HG03558 (cell line): ENCODE data around the gene RBM45.
"Not testable (repeated sequence)": the region's sequence is repeated elsewhere in the genome, so short reads cannot be mapped to it uniquely, and the experiment has no call there.

Experiments
- ATAC-seq: cut with Tn5 transposase; IDR thresholded peaks from one replicate; pipeline ENCODE4 v1.9.1; 2021; ENCODE audit warnings: moderate number of reproducible peaks; ENCODE audit not compliant: unreplicated experiment; ENCODE audit errors: extremely low read depth

RBM45 gene, protein sequence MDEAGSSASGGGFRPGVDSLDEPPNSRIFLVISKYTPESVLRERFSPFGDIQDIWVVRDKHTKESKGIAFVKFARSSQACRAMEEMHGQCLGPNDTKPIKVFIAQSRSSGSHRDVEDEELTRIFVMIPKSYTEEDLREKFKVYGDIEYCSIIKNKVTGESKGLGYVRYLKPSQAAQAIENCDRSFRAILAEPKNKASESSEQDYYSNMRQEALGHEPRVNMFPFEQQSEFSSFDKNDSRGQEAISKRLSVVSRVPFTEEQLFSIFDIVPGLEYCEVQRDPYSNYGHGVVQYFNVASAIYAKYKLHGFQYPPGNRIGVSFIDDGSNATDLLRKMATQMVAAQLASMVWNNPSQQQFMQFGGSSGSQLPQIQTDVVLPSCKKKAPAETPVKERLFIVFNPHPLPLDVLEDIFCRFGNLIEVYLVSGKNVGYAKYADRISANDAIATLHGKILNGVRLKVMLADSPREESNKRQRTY

DNA sequence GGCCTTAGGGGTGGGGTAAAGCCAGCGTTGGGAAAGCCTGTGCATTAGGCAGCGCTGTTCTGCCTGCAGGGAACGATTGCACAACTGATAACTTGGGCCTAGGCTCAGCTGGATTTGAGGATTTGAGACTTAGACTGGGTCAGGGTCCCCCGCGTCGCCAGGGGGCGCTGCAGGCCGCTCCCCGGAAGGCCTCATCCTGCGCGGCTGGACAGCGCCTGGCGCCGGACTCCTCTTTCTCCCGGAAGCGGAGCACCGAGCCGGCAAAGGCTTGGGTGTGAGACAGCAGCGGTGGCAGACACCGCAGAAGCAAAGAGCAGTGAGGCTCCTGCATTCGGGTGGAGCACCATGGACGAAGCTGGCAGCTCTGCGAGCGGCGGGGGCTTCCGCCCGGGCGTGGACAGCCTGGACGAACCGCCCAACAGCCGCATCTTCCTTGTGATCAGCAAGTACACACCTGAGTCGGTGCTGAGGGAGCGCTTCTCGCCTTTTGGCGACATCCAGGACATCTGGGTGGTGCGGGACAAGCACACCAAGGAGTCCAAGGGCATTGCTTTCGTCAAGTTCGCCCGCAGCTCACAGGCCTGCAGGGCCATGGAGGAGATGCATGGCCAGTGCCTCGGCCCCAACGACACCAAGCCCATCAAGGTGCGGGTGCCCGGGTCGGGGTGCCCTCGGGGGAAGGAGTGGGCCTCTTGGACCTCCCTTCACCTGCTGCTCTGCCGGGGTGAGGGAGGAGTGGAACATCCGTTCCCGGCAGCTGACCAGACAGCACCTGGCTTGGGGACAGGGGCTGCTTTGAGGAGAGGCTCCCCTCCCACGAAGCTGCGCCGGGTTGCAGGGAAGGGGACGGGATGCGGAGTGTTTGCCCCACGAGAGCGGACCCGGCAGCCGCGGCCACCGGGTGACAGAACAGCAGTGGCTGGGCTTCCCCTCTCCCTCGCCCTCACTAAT is at the start of gene RBM45:
RBM45 (plus strand) TSS at position 236 of the 951 bp plus-strand sequence; CDS start at position 346, 110 bp downstream.
- peak; percentile 87 for ATAC-seq

DNA sequence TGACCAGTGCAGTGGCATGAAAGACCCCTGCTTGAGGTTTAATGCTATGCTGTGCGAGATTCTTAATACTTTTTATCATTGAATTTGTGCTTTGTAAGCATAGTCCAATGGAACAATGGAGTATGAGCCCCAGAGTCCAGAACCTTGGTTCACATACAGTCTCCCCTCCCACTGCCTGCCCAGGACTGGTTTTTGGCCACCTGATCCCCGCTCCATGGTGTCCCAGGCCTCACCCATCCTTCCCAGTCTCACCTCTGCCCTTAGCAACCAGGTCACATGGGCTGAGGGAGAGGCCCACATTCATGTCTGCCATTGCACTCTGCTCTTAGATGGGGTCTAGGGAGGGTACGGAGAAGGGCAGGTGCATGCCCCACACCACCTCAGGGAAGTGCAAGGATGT is 45.9 kb upstream of the RBM45 start:
- ATAC-seq = no peak

DNA sequence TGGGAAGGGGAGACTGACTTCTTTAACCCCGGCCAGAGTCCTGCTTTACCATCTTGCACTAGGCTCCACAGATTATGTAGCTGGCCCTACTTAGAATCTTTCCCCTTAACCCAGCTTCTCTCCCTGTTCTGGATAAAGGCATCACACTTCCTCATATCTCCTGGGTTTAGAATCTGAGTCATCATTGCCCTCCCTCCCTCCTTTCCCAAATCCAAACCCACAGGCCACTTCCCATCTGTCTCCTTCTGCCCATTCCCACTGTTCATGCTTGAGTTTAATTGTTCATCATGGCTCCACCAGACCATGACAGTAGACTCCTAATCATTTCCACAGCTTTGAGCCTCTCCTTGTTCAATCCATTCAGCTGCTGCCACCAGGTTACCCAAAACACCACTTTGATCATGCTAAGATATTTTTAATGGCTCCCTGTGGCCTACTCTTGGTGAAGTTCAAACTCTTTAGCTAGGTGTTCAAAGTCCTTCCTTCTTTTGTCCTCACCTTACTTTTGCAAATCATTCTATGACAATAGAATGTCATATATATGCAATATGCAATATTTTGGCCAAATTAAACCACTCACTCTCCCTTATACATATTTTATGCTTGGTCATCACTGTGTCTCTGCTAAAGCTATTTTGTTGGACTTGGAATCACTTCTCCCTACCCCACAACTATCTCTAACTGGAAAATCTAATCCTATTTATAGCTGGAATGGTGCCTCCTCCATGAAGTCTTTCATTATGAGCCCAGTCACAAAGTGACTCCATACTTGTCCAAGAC is 45.2 kb upstream of the RBM45 start:
- no peak for ATAC-seq

DNA sequence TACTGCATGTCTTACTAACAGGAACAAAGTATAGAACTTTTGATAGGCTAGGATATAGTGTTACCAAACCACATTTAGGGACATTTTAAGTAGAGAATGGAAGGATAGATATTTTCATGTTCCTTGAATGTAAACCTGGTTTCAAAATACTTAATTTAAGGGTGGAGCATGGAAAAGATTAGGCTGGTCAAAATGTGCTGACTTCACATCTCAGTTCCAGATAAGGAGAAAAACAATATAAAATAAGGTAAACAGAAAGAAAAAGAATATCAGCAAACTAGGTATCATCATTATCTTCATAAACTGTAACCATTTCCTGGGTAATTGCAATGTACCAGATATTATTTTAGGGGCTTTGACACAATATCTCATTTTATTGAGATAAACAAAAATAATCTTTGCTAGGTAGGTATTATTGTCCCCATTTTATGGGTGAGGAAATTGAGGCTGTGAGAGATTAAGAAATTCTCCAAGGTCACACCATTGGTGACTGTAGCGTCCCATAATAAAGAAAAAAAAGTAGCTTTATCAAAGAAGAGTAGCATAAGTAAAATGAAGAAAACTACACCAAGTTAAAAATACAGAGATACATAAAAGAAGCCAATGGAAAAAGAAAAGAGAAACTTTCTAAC is 43.3 kb upstream of the RBM45 start:
- ATAC-seq = no peak

DNA sequence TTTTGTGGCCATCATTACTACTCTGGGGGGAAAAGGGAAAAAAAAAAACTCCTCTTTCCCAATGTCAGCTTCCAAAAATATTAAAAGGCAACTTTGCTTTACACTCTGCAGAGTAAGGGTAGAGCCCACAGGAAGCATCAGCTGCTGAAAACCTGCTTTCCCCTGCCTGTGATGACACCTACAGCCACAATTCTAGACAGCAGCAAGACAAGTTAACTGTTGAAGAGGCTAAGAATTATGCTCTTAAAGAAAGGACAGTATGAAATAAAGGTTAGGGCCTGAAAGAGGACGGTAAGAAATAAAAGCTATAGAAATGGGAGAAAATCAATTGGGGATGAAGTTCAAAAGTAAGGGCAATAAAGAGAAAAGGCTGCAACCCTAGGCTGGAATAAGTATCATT is 42.7 kb upstream of the RBM45 start:
- no peak for ATAC-seq

DNA sequence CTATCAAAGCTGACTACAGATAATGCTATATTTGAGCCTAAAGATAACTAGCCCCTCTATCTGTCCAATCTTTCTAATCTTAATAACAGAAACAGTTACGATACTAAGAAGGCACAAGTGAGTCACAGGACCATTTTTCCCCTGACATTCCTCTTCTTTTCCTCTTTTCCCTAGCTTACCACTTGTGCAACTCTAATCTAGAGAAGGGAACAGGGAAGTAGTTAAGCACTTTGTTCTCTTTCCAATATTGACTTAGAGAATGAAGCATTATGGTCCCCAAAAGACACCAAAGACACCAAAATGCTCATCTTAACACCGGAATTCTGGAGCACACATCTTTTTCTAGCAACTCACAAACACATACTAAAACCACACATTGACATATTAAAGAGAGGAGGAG is 41.4 kb upstream of the RBM45 start:
- ATAC-seq = no peak

DNA sequence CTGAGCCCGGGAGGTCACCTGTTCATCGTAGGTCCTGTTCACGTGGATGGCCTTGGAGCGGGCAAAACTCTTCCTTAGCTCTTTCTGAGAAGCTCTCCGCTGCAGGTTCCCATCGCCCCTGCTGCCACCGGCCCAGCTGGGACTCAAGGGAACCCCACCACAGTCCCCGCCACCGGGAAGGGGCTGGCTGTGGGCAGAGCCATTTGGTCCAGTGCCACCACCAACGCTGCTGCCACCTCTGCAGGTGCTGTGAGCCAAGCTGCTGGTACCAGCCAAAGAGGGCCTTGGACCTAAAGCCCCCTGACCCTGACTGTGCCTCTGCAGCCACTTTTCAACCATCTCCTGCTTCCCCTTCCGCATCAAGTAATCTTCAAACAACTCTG is 40.2 kb upstream of the RBM45 start:
- ATAC-seq = no peak

DNA sequence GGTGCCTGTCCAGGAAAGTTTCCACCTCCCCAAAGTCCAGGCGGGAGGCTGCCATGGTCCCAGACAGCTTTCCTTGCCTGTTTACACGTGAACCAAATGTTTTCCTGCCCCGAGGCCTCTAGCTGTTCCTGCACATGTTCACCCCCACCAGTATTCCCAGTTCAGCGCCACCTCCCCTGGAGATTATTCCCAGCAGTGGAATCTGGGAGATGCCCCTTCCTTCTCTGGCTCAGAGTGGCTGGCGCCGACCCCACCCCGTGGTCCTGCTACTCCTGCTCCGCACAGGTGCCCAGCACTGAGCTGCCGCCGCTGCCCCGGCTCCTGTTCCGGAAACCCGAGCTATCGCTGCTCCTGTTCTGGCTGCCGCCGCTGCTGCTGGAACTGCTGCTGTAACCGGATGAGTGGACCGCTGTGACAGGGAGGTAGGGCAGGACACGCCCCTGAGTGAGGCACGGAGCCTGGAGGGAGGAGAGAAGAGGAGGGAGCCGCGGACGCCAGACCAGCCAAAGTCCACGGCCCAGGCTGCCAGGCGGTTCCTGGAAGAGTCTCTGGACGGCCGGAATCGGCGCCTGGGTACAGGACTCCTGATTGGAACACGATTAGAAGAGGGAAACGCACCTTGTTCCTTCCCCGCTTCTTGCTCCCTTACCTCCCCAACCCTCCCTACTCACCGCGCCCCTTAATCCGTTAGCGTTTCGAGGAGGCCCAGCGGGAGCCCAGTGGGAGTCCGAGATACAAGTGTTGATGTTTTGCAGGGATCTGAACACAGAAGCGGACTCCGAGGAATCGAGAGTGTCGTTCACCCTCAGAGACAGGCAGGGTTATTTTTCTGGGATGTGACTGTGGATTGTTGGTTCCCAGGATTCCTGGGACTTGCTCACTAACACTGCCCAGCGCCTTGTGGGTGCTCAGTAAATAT is 39.6 kb upstream of the RBM45 start, which contains the start of gene PDE11A:
PDE11A (minus strand) TSS at position 395 of the 919 bp plus-strand sequence; CDS start at position 55, 340 bp downstream.
- no peak for ATAC-seq

DNA sequence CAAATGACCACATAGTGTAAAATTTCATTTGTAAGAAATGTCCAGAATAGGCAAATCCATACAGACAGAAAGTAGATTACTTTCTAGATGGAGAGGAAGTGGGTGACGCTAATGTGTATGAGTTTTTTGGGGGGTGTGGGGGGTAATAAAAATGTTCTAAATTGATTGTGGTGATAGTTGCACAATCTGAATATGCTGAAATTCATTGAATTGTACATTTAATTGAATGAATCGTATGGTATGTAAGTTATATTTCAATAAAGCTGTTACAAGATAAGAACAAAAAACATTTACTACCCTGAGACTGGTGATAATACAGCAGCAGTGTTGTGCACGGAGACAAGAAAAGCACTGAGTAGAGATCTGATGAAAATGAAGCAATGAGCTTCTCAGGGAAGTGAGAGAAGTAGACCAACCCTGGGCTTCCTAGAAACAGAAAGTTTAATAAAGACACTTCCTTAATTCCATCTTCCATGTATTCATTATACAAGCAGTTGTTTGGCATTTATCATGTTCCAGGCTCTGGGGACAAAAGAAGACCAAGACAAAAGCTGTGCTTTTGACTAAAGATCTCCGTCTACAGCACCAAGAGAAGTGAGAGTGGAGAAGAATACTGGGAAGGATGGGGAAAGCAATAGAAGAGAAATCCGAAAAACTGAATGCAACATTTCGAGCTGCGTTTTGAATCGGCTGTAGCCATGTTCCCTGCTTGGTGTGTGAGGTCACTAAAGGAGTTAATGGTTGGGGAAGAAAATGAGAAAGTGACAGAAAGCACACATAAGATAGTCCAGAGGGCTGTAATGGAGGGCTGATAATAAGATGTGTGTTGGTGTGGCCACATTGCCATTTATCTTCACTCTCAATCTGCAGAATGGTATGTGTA is 37.9 kb upstream of the RBM45 start:
- ATAC-seq = no peak

DNA sequence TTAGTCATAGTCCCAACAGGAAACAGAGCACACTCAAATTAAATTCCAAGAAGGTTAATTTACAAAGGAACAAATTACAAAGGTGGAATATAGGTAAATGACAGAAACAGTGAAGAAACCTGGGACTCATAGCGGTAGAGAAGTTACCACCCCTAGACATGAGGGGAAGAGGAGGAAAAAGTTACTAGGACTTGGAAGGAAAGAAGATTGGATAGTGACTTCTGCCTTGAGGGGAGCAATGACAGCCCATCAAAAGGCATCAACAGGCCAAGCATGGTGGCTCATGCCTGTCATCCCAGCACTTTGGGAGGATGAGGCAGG is 37.3 kb upstream of the RBM45 start:
- ATAC-seq = no peak

DNA sequence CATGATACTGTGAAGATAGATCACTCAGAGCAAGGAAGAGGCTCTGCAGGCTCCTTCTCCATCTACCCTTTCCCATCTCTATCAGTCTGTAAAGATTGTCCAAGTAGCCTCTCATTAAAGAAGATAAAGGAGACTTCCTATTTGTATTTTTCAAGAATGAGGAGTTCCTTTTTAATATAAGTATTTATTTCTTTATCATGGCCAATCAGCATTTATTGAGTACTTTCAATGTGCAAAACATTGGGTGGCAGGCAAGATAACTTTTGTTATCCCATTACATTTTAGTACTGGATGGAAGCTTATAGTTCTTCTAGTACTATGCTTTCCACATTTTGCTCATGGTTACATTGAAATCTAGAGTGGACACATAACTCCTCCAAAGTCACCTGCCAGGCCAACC is 36.1 kb upstream of the RBM45 start:
- no peak for ATAC-seq

DNA sequence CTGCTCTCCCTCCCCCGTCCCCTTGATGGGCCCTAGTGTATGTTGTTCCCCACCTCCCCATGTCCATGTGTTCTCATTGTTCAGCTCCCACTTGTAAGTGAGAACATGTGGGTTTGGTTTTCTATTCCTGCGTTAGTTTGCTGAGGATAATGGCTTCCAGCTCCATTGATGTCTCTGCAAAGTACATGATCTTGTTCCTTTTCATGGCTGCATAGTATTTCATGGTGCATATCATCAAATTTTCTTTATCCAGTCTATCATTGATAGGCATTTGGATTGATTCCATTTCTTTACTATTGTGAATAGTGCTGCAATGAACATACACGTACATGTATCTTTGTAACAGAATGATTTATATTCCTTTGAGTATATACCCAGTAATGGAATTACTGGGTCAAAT is 33.0 kb upstream of the RBM45 start:
- not testable (repeated sequence) for ATAC-seq

DNA sequence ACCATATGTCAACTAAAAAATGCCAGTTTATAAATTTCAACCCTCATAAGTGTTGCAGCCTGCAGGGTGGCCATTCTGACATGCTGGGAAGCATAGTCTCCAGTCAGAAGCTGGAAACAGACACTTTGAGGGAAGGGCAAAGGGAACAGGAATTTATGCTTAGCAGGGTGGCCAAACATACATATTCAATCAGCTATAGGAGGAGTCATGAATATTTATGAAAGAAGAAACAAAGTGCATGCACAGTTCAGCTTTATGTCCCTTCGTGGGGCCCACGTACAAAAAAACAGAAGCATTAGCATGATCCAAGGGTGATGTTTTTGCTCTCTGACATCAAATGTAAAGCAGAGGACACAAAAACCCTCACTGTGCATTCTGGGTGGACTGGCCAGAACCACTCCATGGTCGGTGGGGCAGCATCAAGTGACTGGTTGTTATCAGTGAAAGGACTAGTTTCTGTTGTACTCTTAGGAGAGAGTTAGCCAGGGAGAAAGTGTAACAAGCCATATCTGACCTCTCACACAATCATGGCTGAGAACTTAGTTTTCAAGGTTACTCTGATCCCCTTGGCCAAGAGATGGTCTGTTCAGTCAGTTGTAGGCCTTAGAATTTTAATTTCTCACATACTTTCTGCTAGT is 29.7 kb upstream of the RBM45 start:
- ATAC-seq = no peak

DNA sequence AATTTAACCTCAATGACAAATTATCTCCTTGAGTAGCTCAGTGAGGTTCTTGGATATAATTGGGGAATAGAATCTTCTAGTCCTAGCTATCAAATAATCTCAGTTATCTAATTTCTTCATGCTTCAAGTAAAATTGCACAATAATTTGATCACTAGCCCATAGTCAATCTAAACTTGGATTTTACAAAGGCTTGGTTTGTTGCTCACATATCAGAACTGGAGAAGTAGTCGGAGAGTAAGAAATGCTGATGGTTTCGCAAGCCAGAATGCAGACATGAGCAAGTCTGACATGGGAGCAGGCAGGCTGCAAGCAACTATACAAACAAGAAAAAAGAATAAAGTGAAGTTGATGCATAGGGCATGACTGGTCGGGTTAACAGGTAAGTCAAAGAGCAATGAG is 28.0 kb upstream of the RBM45 start:
- ATAC-seq = no peak

DNA sequence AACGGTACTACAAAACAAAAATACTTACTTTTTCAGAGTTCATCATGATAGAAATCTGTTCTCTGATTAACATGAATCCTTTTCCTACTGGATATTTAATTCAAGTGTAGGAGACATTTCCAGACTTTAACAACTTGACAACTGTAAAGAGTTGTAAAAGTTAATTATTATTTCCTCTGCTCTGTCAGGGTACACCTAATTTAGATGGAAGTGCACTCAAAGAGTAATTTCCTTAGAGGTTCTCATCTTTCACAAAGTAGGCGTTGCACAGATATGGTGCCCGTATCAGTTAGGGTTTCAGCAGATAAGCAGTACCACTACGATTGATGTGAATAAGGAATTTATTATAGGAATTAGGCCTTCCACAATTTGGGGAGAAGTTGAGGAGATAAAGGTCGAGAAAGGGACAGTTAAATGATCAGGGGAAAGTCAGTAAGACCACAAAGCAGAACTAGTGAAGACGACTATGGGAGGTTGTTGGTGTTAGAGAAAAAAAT is 23.4 kb upstream of the RBM45 start:
- ATAC-seq = no peak

DNA sequence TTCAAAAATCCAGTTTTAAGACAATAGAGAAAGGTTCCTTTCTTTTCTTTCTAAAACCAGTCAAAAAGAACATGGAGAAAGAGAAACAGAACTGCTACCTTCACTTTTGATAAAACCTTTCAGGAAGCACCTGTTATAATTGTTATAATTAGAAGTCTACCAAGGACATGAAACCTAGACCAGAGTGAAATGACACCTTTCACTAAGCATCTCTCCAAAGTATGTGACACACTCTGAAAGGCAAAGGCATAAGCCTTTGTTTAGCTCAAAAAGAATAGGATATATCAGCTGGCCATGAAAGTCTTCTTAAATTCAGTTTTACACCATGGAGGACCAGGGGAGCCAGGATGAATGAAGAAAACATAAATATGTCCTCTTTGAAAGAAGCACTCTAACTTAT is 18.8 kb upstream of the RBM45 start:
- no peak for ATAC-seq

DNA sequence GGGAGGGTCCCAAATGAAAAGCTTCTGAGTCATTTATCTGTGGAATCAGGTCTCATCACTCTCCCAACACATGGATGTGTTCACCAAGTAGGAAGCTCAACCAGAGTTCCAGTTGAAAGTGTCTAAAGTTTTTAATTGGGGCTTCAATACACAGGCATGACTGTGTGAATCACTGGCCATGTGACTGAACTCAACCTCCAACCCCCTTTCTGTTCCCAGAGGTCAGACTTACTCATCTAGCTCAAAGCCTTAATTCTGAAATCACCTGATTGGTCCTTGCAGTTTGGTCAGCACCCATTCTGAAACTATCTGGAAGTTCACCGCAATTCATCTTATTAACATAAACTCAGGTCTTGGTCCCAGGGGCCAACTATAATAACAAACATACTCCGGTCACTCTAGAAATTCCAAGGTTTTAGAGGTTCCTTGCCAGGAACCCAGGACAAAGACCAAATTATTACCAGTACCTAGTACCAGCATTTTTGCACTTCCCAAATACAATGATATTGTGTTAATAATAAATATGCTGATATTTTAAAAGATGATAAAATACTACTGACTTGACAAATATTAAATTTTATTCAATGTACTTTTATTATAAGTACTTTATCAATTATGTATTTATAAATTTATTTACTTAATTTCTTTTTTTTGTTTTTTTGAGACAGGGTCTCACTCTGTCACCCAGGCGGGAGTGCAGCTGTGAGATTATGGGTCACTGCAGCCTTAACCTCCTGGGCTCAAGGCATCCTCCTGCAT is 10.7 kb upstream of the RBM45 start:
- no peak for ATAC-seq
